Measurements from ENCODE around the gene OR6K2. TPM values are rescaled to one million over a fixed set of nuclear protein-coding genes. Genes with fewer than 3 reads are reported as not detected.

Gene OR6K2
- polyA plus RNA-seq, 1 experiment, result not detected

- H3K27ac ChIP-seq (ENCODE audit: low read depth, low read length), result no peak overlapping the region
- CTCF ChIA-PET, result no interaction called here
- DNase-seq (ENCODE audit: low read depth, low spot score), result no peak
- TF ChIP-seq CTCF (IDR thresholded peaks at IDR 0.05; ENCODE audit: low read depth, low read length), result no peak
- no peaks in the 10 kb centered on the region for H3K27me3 ChIP-seq (ENCODE audit: control insufficient read depth, insufficient read depth, low read length)
- POLR2A ChIA-PET, result no interaction called here
- H3K4me3 ChIP-seq (ENCODE audit: low read depth, low read length), result no peak overlapping the region
- H3K9me3 ChIP-seq (ENCODE audit: control insufficient read depth, insufficient read depth, low read length), result no peaks in the 10 kb centered on the region
Measured at GRCh38 chr1:158687037-158687436, 13.4 kb downstream of the OR6K2 start.

GRCh38 chr1:158686111-158687009 lies 14.1 kb downstream of the OR6K2 start, which contains the start of gene SPTA1:
SPTA1 (minus strand) TSS chr1:158686715; CDS start chr1:158686517, 198 bp downstream.
- Histone ChIP-seq H3K27me3 (ENCODE audit: control insufficient read depth, insufficient read depth, low read length) (no peaks in the 10 kb centered on the region), H3K27ac (ENCODE audit: low read depth, low read length) (no peak within 1 kb of the TSS), H3K9me3 (ENCODE audit: control insufficient read depth, insufficient read depth, low read length) (no peaks in the 10 kb centered on the region), H3K4me3 (ENCODE audit: low read depth, low read length) (no peak within 1 kb of the TSS)
- DNase-seq (ENCODE audit: low read depth, low spot score), result no peak
- CTCF ChIA-PET, result no interaction called here
- POLR2A ChIA-PET, result no interaction called here
- TF ChIP-seq CTCF (IDR thresholded peaks at IDR 0.05; ENCODE audit: low read depth, low read length), result no peak

GRCh38 chr1:158685085-158685484 lies 15.4 kb downstream of the OR6K2 start:
- ChIA-PET POLR2A (no interaction called here), CTCF (no interaction called here)
- no peak for DNase-seq (ENCODE audit: low read depth, low spot score)
- TF ChIP-seq CTCF (IDR thresholded peaks at IDR 0.05; ENCODE audit: low read depth, low read length), result no peak
- Histone ChIP-seq H3K4me3 (ENCODE audit: low read depth, low read length) (no peak overlapping the region), H3K27ac (ENCODE audit: low read depth, low read length) (no peak overlapping the region), H3K9me3 (ENCODE audit: control insufficient read depth, insufficient read depth, low read length) (no peaks in the 10 kb centered on the region), H3K27me3 (ENCODE audit: control insufficient read depth, insufficient read depth, low read length) (no peaks in the 10 kb centered on the region)

GRCh38 chr1:158681606-158682005 lies 18.8 kb downstream of the OR6K2 start:
- Histone ChIP-seq H3K9me3 (ENCODE audit: control insufficient read depth, insufficient read depth, low read length) (no peaks in the 10 kb centered on the region), H3K4me3 (ENCODE audit: low read depth, low read length) (no peak overlapping the region), H3K27ac (ENCODE audit: low read depth, low read length) (no peak overlapping the region), H3K27me3 (ENCODE audit: control insufficient read depth, insufficient read depth, low read length) (no peaks in the 10 kb centered on the region)
- TF ChIP-seq CTCF (IDR thresholded peaks at IDR 0.05; ENCODE audit: low read depth, low read length), result no peak
- no peak for DNase-seq (ENCODE audit: low read depth, low spot score)
- CTCF ChIA-PET, result no interaction called here
- POLR2A ChIA-PET, result no interaction called here

GRCh38 chr1:158679289-158679688 lies 21.2 kb downstream of the OR6K2 start:
- Histone ChIP-seq H3K4me3 (ENCODE audit: low read depth, low read length) (no peak overlapping the region), H3K27ac (ENCODE audit: low read depth, low read length) (no peak overlapping the region), H3K27me3 (ENCODE audit: control insufficient read depth, insufficient read depth, low read length) (no peaks in the 10 kb centered on the region), H3K9me3 (ENCODE audit: control insufficient read depth, insufficient read depth, low read length) (no peaks in the 10 kb centered on the region)
- ChIA-PET POLR2A (no interaction called here), CTCF (no interaction called here)
- DNase-seq (ENCODE audit: low read depth, low spot score), result no peak
- TF ChIP-seq CTCF (IDR thresholded peaks at IDR 0.05; ENCODE audit: low read depth, low read length), result no peak
